OCI-LY1 (cell line): ENCODE measurements around the gene MAP4K4.

Source experiments
- CTCF ChIP-seq: fragments of 200-600 bp; sonication (generic), shearing (Covaris generic); IDR thresholded peaks from 2 replicates; pipeline ENCODE4 v1.5.1; 2017; ENCODE audit warnings: mild to moderate bottlenecking, antibody characterized with exemption, low read length, moderate library complexity, mixed read lengths
- EZH2 ChIP-seq: fragments of 200-600 bp; sonication (generic), shearing (Covaris generic); IDR thresholded peaks from 2 replicates; pipeline ENCODE4 v1.8.0; 2017; ENCODE audit warnings: borderline replicate concordance, mixed run types, mild to moderate bottlenecking, antibody characterized with exemption, low read length, moderate library complexity, mixed read lengths

GRCh38 chr2:101796825-101797600 is 99.5 kb downstream of the MAP4K4 start:
- TF ChIP-seq EZH2: no peak
- no peak for TF ChIP-seq CTCF
